HG02798 (cell line): ENCODE data around the gene TGM5.
A peak's percentile ranks its signal among the peaks of the same experiment; 100 is the strongest.
"Not testable (repeated sequence)": the region's sequence is repeated elsewhere in the genome, so short reads cannot be mapped to it uniquely, and the experiment has no call there.

Source experiments
- ATAC-seq: cut with Tn5 transposase; IDR thresholded peaks from one replicate; pipeline ENCODE4 v1.9.1; 2021; ENCODE audit warnings: mild to moderate bottlenecking; ENCODE audit not compliant: unreplicated experiment, poor library complexity

TGM5 gene

GRCh38 chr15:43198992-43199391 lies 67.7 kb downstream of the TGM5 start:
- no peak for ATAC-seq

GRCh38 chr15:43198556-43198955 lies 68.2 kb downstream of the TGM5 start:
- ATAC-seq: not testable (repeated sequence)

GRCh38 chr15:43197773-43198172 lies 69.0 kb downstream of the TGM5 start:
- not testable (repeated sequence) for ATAC-seq

GRCh38 chr15:43196760-43197548 lies 69.8 kb downstream of the TGM5 start:
- ATAC-seq: no peak

GRCh38 chr15:43194795-43195194 lies 71.9 kb downstream of the TGM5 start:
- ATAC-seq: no peak

GRCh38 chr15:43193710-43194109 lies 73.0 kb downstream of the TGM5 start:
- no peak for ATAC-seq

- no peak for ATAC-seq
Observed at GRCh38 chr15:43190178-43190577, 76.5 kb downstream of the TGM5 start.

GRCh38 chr15:43189296-43189695 lies 77.4 kb downstream of the TGM5 start:
- ATAC-seq: no peak

GRCh38 chr15:43187544-43188155 lies 79.1 kb downstream of the TGM5 start:
- ATAC-seq: no peak

GRCh38 chr15:43186003-43186353 lies 80.8 kb downstream of the TGM5 start:
- ATAC-seq: peak; percentile 9

- peak; percentile 96 for ATAC-seq
Observed at GRCh38 chr15:43185157-43186002, 81.3 kb downstream of the TGM5 start, which contains the start of gene CCNDBP1. Gene CCNDBP1 (plus strand): TSS chr15:43185403. CDS start chr15:43185499, 96 bp downstream.

GRCh38 chr15:43184407-43185124 lies 82.2 kb downstream of the TGM5 start:
- no peak for ATAC-seq

GRCh38 chr15:43183270-43183669 lies 83.5 kb downstream of the TGM5 start:
- ATAC-seq: no peak
